Measurements from ENCODE around the gene PCNX1.

- TF ChIP-seq, protein P1, sequence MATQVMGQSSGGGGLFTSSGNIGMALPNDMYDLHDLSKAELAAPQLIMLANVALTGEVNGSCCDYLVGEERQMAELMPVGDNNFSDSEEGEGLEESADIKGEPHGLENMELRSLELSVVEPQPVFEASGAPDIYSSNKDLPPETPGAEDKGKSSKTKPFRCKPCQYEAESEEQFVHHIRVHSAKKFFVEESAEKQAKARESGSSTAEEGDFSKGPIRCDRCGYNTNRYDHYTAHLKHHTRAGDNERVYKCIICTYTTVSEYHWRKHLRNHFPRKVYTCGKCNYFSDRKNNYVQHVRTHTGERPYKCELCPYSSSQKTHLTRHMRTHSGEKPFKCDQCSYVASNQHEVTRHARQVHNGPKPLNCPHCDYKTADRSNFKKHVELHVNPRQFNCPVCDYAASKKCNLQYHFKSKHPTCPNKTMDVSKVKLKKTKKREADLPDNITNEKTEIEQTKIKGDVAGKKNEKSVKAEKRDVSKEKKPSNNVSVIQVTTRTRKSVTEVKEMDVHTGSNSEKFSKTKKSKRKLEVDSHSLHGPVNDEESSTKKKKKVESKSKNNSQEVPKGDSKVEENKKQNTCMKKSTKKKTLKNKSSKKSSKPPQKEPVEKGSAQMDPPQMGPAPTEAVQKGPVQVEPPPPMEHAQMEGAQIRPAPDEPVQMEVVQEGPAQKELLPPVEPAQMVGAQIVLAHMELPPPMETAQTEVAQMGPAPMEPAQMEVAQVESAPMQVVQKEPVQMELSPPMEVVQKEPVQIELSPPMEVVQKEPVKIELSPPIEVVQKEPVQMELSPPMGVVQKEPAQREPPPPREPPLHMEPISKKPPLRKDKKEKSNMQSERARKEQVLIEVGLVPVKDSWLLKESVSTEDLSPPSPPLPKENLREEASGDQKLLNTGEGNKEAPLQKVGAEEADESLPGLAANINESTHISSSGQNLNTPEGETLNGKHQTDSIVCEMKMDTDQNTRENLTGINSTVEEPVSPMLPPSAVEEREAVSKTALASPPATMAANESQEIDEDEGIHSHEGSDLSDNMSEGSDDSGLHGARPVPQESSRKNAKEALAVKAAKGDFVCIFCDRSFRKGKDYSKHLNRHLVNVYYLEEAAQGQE (IDR thresholded peaks at IDR 0.05; ENCODE audit: insufficient read depth in 1 of 2, low read depth in 2 of 2, low read length in 2 of 2), result no peak
- no peak for TF ChIP-seq TAF1 (IDR thresholded peaks at IDR 0.05; ENCODE audit: borderline replicate concordance, insufficient read depth, low read length)
- no peak for TF ChIP-seq POLR2AphosphoS5 (IDR thresholded peaks at IDR 0.05; ENCODE audit: low read depth, low read length)
These were observed 209.4 kb downstream of the PCNX1 start for GRCh38 chr14:71116568-71117122.

Measured in PFSK-1 (cell line).